Measurements from ENCODE around the gene EIF2AK2.

The EIF2AK2 gene

GRCh38 chr2:37100054-37100453 lies 56.7 kb downstream of the EIF2AK2 start:
- Histone ChIP-seq H3K4me3 (IDR thresholded peaks at IDR 0.05; ENCODE audit: insufficient read depth, low read depth, low read length) (no peak overlapping the region), H2AFZ (ENCODE audit: low read depth) (no peak overlapping the region), H3K27ac (no peak overlapping the region), H3K27me3 (ENCODE audit: insufficient read depth, low read depth) (no peaks in the 10 kb centered on the region), H3K4me2 (no peak overlapping the region), H3K36me3 (ENCODE audit: insufficient read depth) (peaks cover 6% of the 10 kb centered on the region; the same call in 1 of the 2 replicates), H4K20me1 (ENCODE audit: insufficient read depth) (no peaks in the 10 kb centered on the region), H3K9ac (no peak overlapping the region), H3K79me2 (ENCODE audit: insufficient read depth, low read depth) (no peaks in the 10 kb centered on the region), H3K4me1 (ENCODE audit: low read depth, poor library complexity, severe bottlenecking) (peaks cover 22% of the 10 kb centered on the region)
- no peak for TF ChIP-seq CTCF (conservative IDR thresholded peaks at IDR 0.05; ENCODE audit: low read depth, low read length)

GRCh38 chr2:37098416-37099118 lies 58.2 kb downstream of the EIF2AK2 start:
- no peaks in the 10 kb centered on the region for H3K27me3 ChIP-seq (ENCODE audit: insufficient read depth, low read depth)
- H3K36me3 ChIP-seq (ENCODE audit: insufficient read depth): peaks cover 14% of the 10 kb centered on the region; the same call in 1 of the 2 replicates

GRCh38 chr2:37096568-37096967 lies 60.2 kb downstream of the EIF2AK2 start:
- H3K27me3 ChIP-seq (ENCODE audit: insufficient read depth, low read depth): no peaks in the 10 kb centered on the region
- TF ChIP-seq CTCF (conservative IDR thresholded peaks at IDR 0.05; ENCODE audit: low read depth, low read length): no peak
- H3K9ac ChIP-seq: no peak overlapping the region
- H3K4me2 ChIP-seq: no peak overlapping the region
- H3K27ac ChIP-seq: no peak overlapping the region
- H3K4me1 ChIP-seq (ENCODE audit: low read depth, poor library complexity, severe bottlenecking): peaks cover 45% of the 10 kb centered on the region
- no peak overlapping the region for H3K4me3 ChIP-seq (IDR thresholded peaks at IDR 0.05; ENCODE audit: insufficient read depth, low read depth, low read length)
- H3K36me3 ChIP-seq (ENCODE audit: insufficient read depth): peaks cover 18% of the 10 kb centered on the region; the same call in 1 of the 2 replicates
- H4K20me1 ChIP-seq (ENCODE audit: insufficient read depth): no peaks in the 10 kb centered on the region
- no peak overlapping the region for H2AFZ ChIP-seq (ENCODE audit: low read depth)
- no peaks in the 10 kb centered on the region for H3K79me2 ChIP-seq (ENCODE audit: insufficient read depth, low read depth)

More at GRCh38 chr2:37098416-37099118, 58.2 kb downstream of the EIF2AK2 start:
- Histone ChIP-seq H3K27ac (no peak overlapping the region), H4K20me1 (ENCODE audit: insufficient read depth) (no peaks in the 10 kb centered on the region), H3K4me1 (ENCODE audit: low read depth, poor library complexity, severe bottlenecking) (peaks cover 25% of the 10 kb centered on the region), H3K4me3 (IDR thresholded peaks at IDR 0.05; ENCODE audit: insufficient read depth, low read depth, low read length) (peak overlapping the region; percentile 47), H3K79me2 (ENCODE audit: insufficient read depth, low read depth) (no peaks in the 10 kb centered on the region), H3K9ac (no peak overlapping the region), H3K4me2 (peak overlapping the region; percentile 34), H2AFZ (ENCODE audit: low read depth) (no peak overlapping the region)
- TF ChIP-seq CTCF (conservative IDR thresholded peaks at IDR 0.05; ENCODE audit: low read depth, low read length): no peak

- Histone ChIP-seq H3K9ac (peak overlapping the region; percentile 24; the same call in 1 of the 2 replicates), H2AFZ (ENCODE audit: low read depth) (peak overlapping the region; percentile 11; the same call in 1 of the 2 replicates), H3K4me1 (ENCODE audit: low read depth, poor library complexity, severe bottlenecking) (peaks cover 68% of the 10 kb centered on the region), H3K4me3 (IDR thresholded peaks at IDR 0.05; ENCODE audit: insufficient read depth, low read depth, low read length) (no peak overlapping the region), H3K36me3 (ENCODE audit: insufficient read depth) (peaks cover 18% of the 10 kb centered on the region; the same call in 1 of the 2 replicates), H3K4me2 (peak overlapping the region; percentile 86), H3K27me3 (ENCODE audit: insufficient read depth, low read depth) (no peaks in the 10 kb centered on the region), H3K79me2 (ENCODE audit: insufficient read depth, low read depth) (no peaks in the 10 kb centered on the region; the same call in 1 of the 2 replicates), H4K20me1 (ENCODE audit: insufficient read depth) (no peaks in the 10 kb centered on the region), H3K27ac (peak overlapping the region; percentile 61)
- TF ChIP-seq CTCF (conservative IDR thresholded peaks at IDR 0.05; ENCODE audit: low read depth, low read length): no peak
These were observed 64.9 kb downstream of the EIF2AK2 start for GRCh38 chr2:37091873-37092272.

Measured in KMS-11 (cell line).